Right kidney (tissue), 1 donor: ENCODE measurements around the gene HNF4A.
"Not testable (repeated sequence)": the region's sequence is repeated elsewhere in the genome, so short reads cannot be mapped to it uniquely, and the experiment has no call there.

Source experiments
- DNase-seq: peaks from one replicate; pipeline ENCODE4 v3.0.0-alpha.2; 2016

The HNF4A gene

DNA sequence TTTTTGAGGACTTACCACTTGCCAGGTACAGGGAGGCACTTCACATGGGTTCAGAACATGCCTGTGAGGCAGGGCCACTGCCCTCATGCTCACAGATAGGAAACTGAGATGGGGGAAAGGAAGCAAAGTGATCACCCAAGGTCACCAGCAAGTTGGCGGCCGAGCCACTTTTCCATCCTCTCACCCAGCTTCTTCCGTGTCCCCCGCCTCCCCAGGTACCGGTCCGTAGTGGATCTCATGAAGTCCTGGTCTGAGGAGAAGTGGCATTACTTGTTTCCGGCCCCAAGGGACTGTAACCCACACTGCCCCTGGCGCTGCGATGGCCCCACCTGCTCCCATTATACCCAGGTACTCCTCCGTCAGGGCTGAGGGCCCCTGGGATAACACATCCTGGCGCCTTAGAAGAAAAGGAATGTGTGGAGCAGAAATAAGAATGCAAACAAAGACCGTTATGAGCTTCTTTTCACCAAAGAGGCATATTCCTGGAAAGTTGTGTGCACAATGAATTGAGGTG is 12.3 kb upstream of the HNF4A start:
- no peak for DNase-seq

DNA sequence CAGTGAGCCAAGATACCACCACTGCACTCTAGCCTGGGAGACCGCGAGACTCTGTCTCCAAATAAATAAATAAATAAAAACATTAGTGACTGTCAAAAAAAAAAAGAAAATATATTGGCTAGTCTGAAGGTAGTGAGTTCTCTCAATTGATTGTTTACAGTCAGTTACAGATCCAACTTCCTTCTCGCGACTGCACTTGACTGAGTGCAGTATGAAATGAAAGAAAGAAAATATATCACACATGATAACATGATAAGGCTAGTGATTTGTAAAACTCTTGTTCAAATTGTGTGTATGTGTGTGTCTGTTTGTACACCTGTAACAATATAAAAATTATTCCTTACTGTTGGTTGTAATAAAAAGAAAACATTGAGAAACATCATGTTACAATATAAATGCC is 10.8 kb upstream of the HNF4A start:
- DNase-seq = no peak

DNA sequence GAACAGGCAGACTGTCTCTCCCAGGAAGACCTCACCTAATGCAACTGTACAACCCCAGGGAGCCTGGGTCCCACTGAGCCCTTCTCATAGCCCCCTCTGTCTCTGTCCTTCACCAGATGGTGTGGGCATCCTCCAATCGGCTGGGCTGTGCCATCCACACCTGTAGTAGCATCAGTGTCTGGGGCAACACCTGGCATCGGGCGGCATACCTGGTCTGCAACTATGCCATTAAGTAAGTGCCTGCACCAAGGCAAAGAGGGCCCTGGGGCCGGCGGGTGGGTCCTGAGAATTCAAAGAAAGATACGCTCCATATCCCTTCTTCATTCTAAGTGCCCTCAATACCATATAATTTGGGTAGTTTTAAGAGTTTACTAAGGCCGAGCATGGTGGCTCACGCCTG is 10.4 kb upstream of the HNF4A start:
- DNase-seq = no peak

DNA sequence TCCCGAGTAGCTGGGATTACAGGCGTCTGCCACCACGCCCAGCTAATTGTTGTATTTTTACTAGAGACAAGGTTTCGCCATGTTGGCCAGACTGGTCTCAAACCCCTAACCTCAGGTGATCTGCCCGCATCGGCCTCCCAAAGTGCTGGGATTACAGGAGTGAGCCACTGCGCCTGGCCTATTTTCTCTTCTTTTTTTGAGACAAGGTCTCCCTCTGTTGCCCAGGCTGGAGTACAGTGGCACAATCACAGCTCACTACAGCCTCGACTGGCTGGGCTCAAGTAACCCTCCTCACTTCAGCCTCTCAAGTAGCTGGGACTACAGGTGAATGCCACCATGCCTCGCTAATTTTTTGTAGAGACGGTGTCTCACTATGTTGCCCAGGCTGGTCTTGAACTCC is 9.6 kb upstream of the HNF4A start:
- DNase-seq = not testable (repeated sequence)

DNA sequence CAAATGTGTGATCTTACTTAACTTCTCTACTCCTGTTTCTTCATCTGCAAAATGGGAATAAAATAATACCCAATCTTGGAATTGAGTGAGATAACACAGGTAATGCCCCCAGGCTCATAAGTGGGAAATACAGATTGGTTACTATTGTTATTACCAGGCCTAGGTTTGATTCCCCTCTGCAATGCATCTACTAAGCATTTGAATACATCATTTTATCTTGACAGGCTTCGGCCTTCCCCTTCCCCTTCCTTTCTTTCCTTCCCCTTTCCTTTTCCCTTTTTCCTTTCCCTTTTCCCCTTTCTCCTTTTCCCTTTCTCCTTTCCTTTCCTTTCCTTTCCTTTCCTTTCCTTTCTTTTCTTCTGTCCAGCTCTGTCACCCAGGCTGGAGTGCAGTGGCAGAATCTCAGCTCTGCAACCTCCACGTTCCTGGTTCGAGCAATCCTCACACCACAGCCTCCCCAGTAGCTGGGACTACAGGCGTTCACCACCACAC is 7.3 kb upstream of the HNF4A start:
- no peak for DNase-seq

GRCh38 chr20:44349349-44349748 is 6.2 kb upstream of the HNF4A start:
- DNase-seq = no peak

- no peak for DNase-seq
These were observed 4.9 kb upstream of the HNF4A start for GRCh38 chr20:44350567-44350966.

GRCh38 chr20:44354979-44355497 is 461 bp upstream of the HNF4A start:
- DNase-seq = no peak

DNA sequence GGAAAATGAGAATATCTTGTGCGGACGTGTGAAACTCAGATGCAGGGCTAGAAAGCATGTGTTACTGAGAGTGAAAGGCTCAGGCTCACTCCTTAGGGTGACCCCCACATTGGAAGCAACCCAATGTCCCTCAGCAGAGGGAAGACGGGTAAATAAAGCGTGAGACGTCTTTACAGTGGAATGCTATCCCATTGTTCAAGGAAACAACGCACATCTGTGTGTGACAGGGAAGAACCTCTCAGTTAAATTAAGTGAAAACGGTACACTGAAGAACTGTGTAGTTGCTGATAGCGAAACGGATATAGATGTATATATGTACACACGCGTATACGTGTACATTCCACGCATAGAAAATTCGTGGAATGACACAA is 839 bp downstream of the HNF4A start:
- DNase-seq = no peak

DNA sequence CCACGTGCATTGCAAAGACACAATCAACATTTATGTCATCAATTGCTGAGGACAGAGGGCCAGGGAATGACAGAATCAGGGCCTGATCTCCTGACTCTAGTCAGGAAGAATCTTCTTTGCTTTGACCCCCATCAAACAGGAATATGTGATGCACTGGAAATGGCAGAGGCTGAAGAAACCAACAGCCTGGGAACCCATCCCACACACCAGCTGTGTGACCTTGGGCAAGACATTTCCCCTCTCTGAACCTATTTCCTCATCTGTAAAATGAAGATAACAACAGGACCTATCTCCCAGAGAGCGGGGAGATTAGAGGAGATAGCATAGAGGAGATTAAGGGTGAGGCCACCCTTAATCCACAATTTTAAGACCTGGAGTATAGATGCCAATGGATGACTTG is 1.5 kb downstream of the HNF4A start:
- DNase-seq = no peak

DNA sequence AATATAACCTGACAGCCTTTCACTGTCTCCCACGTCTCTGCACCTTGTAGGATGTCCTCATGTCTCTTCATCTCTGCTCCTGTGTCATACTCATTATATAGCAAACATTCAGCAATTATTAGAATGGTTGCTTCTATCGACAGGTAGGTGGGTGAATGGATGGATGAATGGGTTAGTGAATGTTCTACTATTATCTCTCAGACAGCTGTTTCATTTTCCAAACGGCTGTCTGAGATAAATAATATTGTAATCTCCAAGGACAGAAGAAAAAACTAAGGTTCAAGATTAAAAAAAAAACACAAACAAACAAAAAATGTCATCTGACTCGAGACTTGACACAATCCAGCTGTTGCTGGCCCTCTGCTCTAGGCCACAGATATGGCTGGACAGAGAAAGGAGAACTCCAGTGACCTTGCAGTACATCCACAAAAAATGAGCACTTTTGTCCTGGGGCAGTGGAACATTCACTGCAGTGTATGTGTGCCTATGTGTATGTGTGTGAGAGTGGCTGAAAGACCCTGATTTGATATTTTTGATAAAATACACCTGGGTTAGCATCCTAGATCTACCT is 2.1 kb downstream of the HNF4A start:
- DNase-seq = no peak

DNA sequence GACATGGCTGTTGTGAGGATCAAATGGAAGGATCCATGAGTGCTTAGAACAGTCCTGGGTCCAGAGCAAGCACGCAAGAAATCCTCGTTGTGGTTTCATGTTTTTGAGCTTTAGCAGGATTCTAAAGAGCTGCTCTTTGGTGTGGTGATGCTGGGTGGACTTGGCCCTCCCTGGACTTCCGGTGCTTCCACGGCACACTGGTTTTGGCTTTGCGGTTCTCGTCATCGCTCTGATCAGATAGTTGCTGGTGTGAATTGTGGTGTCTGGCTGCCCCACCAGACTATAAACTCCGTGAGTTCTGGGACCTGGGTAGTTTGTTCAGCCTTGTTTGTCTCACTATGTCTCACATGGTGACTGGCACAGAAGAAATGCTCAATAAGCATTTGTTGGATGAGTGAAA is 3.3 kb downstream of the HNF4A start:
- DNase-seq = no peak

DNA sequence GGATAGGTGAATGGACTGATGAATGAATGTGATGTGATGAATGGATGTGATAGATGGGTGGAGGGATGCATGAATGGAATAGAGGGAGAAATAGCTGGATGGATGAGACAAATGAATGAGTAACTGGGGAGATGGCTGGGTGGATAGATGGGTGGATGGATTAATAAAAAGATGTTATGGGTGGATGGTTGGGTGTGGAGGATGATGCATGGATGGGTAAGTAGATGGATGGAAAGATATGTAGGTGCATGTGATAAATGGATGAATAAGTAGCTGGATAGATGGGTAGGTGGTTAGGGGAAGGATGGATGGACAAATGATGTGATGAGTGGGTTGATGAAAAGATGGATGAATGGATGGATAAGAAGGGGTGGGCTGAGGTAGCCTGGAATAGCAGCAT is 4.7 kb downstream of the HNF4A start:
- DNase-seq = no peak

- no peak for DNase-seq
These were observed 5.5 kb downstream of the HNF4A start for GRCh38 chr20:44361021-44361420.

DNA sequence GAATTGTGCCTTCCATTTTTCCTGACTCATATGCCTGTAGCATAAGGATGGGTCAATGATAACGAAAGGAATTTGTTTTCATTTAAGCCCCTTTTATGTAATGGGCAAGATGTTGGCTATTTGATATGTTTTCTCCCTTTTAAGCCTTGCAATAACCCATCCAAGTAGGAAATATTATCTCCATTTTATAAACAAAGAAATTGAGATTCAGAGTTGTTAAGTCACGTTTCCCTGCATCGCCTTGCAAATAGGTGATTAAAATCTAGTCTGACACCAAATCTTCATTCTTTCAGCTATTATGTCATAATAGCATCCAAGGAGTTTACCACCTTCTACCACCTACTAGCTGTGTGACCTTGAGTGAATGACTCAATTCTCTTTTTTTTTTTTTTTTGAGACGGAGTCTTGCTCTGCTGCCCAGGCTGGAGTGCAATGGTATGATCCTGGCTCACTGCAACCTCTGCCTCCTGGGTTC is 7.0 kb downstream of the HNF4A start:
- DNase-seq = no peak

- no peak for DNase-seq
These were observed 8.6 kb downstream of the HNF4A start for GRCh38 chr20:44364068-44364467.

DNA sequence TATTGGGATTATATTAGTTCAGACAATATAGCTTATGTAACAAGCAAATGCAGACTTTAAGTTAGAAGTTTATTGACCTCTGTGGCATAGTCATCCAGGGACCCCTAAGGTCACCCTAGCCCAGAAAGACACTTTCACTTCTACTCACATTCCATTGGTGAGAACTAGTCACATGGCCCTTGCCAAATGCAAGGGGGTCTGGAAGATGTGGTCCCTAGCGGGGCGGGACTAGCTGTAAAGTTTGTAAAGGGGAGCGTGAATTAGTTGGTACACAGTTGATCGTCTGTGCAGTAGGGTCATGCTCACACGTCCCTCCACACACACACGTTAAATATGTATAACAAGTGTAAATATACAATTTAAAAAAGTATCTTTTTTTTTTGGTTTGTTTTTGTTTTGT is 9.3 kb downstream of the HNF4A start:
- no peak for DNase-seq

GRCh38 chr20:44367746-44368145 is 12.2 kb downstream of the HNF4A start:
- no peak for DNase-seq

GRCh38 chr20:44370639-44371218 is 15.2 kb downstream of the HNF4A start:
- no peak for DNase-seq

DNA sequence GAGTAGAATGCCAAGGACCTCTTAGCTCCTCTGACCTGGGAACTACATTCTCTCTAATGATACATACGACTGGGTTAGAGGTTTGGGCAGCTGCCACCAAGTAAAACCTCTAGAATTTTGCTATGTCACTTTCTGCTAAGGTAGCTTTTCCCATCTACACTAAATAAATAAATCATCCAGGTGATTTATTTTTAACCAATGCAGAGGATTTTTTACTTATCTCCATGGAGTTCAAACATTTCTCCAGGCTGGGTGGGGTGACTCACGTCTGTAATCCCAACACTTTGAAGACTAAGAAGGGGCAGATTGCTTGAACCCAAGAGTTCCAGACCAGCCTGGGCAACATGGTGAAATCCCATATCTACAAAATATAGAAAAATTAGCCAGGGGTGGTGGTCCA is 27.1 kb downstream of the HNF4A start:
- no peak for DNase-seq

- DNase-seq = no peak
These were observed 29.0 kb downstream of the HNF4A start for GRCh38 chr20:44384423-44385027.

GRCh38 chr20:44388466-44389023 is 33.0 kb downstream of the HNF4A start:
- DNase-seq = no peak

GRCh38 chr20:44389871-44390270 is 34.4 kb downstream of the HNF4A start:
- DNase-seq = no peak
